ENCODE data around the gene CGNL1. TPM values are rescaled to one million over a fixed set of nuclear protein-coding genes. Genes with fewer than 3 reads are reported as not detected.

CGNL1 gene
- total and polyA plus RNA-seq, 10 of the 15 experiments (the other 5 are each of a cell fraction or from before 2014, with no cell fraction given), result under 0.01 to 0.27 (median 0.04) TPM; not detected in 3

- TF ChIP-seq PML (IDR thresholded peaks at IDR 0.05; ENCODE audit: low read length), result no peak
- TF ChIP-seq ZSCAN29 (IDR thresholded peaks at IDR 0.05), result no peak
- no peak for TF ChIP-seq SUZ12 (IDR thresholded peaks at IDR 0.05; ENCODE audit: unreplicated experiment)
- no peak for TF ChIP-seq LARP7 (IDR thresholded peaks at IDR 0.05)
- TF ChIP-seq MEF2A (IDR thresholded peaks at IDR 0.05; ENCODE audit: insufficient read depth, low read depth, low read length), result no peak
- no peak for TF ChIP-seq NR2C2 (IDR thresholded peaks at IDR 0.05; ENCODE audit: borderline replicate concordance, control insufficient read depth, insufficient read length, low read depth)
- no peak for TF ChIP-seq HCFC1 (IDR thresholded peaks at IDR 0.05; ENCODE audit: low read length)
- peak; percentile 49; the same call in 1 of the 2 replicates for TF ChIP-seq NFIC (IDR thresholded peaks at IDR 0.05; ENCODE audit: low read depth, low read length)
- TF ChIP-seq ESRRA (IDR thresholded peaks at IDR 0.05; ENCODE audit: low read length), result 0 out of 2 replicates have a peak, but pooled peaks have one; percentile 23
- no peak for TF ChIP-seq SREBF2 (IDR thresholded peaks at IDR 0.05; ENCODE audit: low read length)
- TF ChIP-seq ZBTB11 (CRISPR knock-in tag; IDR thresholded peaks at IDR 0.05), result no peak
- TF ChIP-seq RB1 (IDR thresholded peaks at IDR 0.05; ENCODE audit: borderline replicate concordance), result no peak
- 0 out of 2 replicates have a peak, but pooled peaks have one; percentile 24 for TF ChIP-seq FOXM1 (IDR thresholded peaks at IDR 0.05; ENCODE audit: low read depth, low read length)
- TF ChIP-seq ELK1 (IDR thresholded peaks at IDR 0.05; ENCODE audit: low read depth, low read length), result no peak
- TF ChIP-seq NR2F1 (conservative IDR thresholded peaks at IDR 0.05), result no peak
- TF ChIP-seq IRF3 (IDR thresholded peaks at IDR 0.05), result no peak
- TF ChIP-seq CEBPB (IDR thresholded peaks at IDR 0.05; ENCODE audit: borderline replicate concordance in 1 of 2, low read depth in 2 of 2, low read length in 2 of 2), result no peak; a peak in 1 of 4 replicates
- TF ChIP-seq RAD21 (IDR thresholded peaks at IDR 0.05; ENCODE audit: insufficient read depth, low read depth, low read length), result peak; percentile 66
- no peak for TF ChIP-seq POLR2AphosphoS2 (IDR thresholded peaks at IDR 0.05; ENCODE audit: low read depth, low read length)
- TF ChIP-seq USF1 (IDR thresholded peaks at IDR 0.05; ENCODE audit: borderline replicate concordance, extremely low read length, insufficient read depth, low read depth, low read length), result no peak
- TF ChIP-seq GABPA (IDR thresholded peaks at IDR 0.05; ENCODE audit: low read depth), result no peak
- TF ChIP-seq WRNIP1 (IDR thresholded peaks at IDR 0.05; ENCODE audit: borderline replicate concordance, low read depth, low read length), result no peak
- no peak for TF ChIP-seq FOS (IDR thresholded peaks at IDR 0.05; ENCODE audit: borderline replicate concordance, extremely low read depth, insufficient read length)
- no peak for TF ChIP-seq FOXK2 (IDR thresholded peaks at IDR 0.05)
- TF ChIP-seq SUPT20H (IDR thresholded peaks at IDR 0.05; ENCODE audit: borderline replicate concordance, control insufficient read depth, low read depth, low read length), result no peak
- TF ChIP-seq MTA3 (IDR thresholded peaks at IDR 0.05; ENCODE audit: borderline replicate concordance, low read length), result no peak
Measured at GRCh38 chr15:57561041-57561711, 184.9 kb downstream of the CGNL1 start (continued).

Measured in GM12878 (cell line).